ENCODE results near the gene STMP1.

DNA sequence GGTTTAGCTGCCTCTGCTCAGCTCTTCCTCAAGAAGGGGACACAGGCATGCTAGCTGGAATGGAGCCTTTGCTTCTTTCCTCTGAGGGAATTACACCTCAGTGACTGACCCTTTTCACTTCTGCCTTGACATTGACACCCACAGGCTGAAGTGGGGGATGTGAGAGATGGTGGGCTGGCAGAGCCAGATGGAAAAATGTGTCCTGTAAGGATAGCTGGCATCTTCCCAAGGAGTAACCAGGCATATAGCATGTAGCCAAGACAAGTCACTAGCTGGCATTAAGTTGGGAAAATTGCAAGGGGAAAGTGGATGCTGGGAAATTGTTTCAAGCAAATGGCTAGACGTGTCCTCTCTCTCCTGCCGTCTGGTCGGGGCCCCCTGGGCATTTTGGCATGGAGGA is 19.9 kb downstream of the STMP1 start:
- no peak for TF ChIP-seq CTCF (IDR thresholded peaks at IDR 0.05)
- TF ChIP-seq POLR2A (IDR thresholded peaks at IDR 0.05): no peak
